Measurements from ENCODE around the gene RRAGC.
"Not testable (repeated sequence)": the region's sequence is repeated elsewhere in the genome, so short reads cannot be mapped to it uniquely, and the experiment has no call there.

RRAGC gene

DNA sequence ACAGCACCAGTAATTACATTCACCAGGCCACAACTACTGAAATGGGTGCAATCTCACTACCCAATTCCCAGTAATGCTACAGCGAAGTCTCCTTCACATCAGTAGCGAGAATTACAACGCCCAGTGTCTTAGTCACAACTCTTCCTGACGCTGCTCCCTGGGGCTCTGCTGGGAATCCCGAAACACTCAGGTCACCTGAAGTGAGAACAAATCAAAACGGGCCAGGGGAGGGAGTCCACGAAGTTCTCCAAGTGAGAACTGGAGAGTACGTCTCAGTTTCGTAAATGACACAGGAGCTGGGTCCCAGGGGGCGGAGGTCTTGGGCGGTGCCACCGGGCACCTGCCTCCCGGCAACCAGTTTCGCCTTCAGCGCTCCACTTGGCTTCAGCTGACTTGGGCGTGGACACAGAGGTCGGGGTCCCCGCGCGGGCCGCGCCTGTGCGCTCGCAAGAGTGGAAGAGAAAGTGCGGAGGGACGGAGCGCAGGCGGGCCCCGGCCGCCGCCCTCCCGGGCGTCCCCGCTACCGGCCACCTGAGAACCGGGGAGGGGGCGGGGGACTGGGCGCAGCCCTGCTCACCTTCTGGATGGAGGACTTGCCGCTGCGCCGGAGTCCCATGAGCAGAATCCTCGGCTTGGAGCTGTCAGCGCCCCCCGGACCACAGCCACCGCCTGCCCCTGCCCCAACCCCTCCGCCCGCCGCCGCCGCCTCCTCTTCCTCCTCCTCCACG lies 575 bp downstream of the RRAGC start:
- H2AFZ ChIP-seq (ENCODE audit: low read depth, low read length): no peak overlapping the region
- H3K9ac ChIP-seq (ENCODE audit: low read length): peak overlapping the region; percentile 79
- H3K36me3 ChIP-seq (replicated peaks; ENCODE audit: low read depth, low read length): peaks cover 47% of the 10 kb centered on the region
- no peaks in the 10 kb centered on the region for H3K27me3 ChIP-seq (ENCODE audit: low read depth, low read length)
- peak overlapping the region; percentile 76 for H3K4me2 ChIP-seq (ENCODE audit: low read length)
- H3K9me3 ChIP-seq (ENCODE audit: insufficient read depth, low read length): no peaks in the 10 kb centered on the region
- peaks cover 80% of the 10 kb centered on the region for H3K79me2 ChIP-seq (ENCODE audit: low read length)
- H3K4me3 ChIP-seq (ENCODE audit: low read length): peak overlapping the region; percentile 100
- H4K20me1 ChIP-seq (ENCODE audit: insufficient read depth, low read length): peaks cover 3% of the 10 kb centered on the region; the same call in 1 of the 2 replicates
- H3K4me1 ChIP-seq (ENCODE audit: low read length): peaks cover 48% of the 10 kb centered on the region
- TF ChIP-seq, protein P1, sequence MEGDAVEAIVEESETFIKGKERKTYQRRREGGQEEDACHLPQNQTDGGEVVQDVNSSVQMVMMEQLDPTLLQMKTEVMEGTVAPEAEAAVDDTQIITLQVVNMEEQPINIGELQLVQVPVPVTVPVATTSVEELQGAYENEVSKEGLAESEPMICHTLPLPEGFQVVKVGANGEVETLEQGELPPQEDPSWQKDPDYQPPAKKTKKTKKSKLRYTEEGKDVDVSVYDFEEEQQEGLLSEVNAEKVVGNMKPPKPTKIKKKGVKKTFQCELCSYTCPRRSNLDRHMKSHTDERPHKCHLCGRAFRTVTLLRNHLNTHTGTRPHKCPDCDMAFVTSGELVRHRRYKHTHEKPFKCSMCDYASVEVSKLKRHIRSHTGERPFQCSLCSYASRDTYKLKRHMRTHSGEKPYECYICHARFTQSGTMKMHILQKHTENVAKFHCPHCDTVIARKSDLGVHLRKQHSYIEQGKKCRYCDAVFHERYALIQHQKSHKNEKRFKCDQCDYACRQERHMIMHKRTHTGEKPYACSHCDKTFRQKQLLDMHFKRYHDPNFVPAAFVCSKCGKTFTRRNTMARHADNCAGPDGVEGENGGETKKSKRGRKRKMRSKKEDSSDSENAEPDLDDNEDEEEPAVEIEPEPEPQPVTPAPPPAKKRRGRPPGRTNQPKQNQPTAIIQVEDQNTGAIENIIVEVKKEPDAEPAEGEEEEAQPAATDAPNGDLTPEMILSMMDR (IDR thresholded peaks at IDR 0.05; ENCODE audit: low read depth, low read length): no peak
- TF ChIP-seq EZH2phosphoT487 (IDR thresholded peaks at IDR 0.05; ENCODE audit: low read depth): no peak
- peak overlapping the region; percentile 99 for H3K27ac ChIP-seq (ENCODE audit: low read length)

DNA sequence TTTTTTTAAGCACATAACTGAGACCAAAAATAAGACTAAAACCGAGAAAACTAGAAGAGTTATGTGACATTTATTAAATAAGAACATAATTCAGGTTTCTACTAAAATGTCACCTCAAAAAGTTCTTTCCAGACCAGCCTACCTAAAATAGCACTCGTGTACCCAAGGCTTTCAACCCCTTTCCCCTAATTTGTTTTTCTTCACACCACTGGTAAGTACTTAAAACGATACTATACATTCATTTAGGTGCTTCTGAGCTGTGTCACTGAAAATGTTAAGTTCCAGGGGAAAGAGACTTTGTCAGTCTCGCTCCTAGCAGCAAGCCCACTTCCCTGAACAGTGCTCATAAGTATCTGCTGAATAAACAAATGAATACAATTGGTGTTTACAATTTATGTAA lies 6.8 kb downstream of the RRAGC start:
- peaks cover 55% of the 10 kb centered on the region for H3K36me3 ChIP-seq (replicated peaks; ENCODE audit: low read depth, low read length)
- H3K79me2 ChIP-seq (ENCODE audit: low read length): peaks cover 72% of the 10 kb centered on the region
- peaks cover 80% of the 10 kb centered on the region for H3K4me1 ChIP-seq (ENCODE audit: low read length)
- no peak for TF ChIP-seq EZH2phosphoT487 (IDR thresholded peaks at IDR 0.05; ENCODE audit: low read depth)
- H3K4me3 ChIP-seq (ENCODE audit: low read length): peak overlapping the region; percentile 54
- H4K20me1 ChIP-seq (ENCODE audit: insufficient read depth, low read length): no peaks in the 10 kb centered on the region; the same call in 1 of the 2 replicates
- peak overlapping the region; percentile 98 for H3K27ac ChIP-seq (ENCODE audit: low read length)
- no peak overlapping the region for H2AFZ ChIP-seq (ENCODE audit: low read depth, low read length)
- H3K4me2 ChIP-seq (ENCODE audit: low read length): peak overlapping the region; percentile 75
- no peaks in the 10 kb centered on the region for H3K9me3 ChIP-seq (ENCODE audit: insufficient read depth, low read length)
- H3K27me3 ChIP-seq (ENCODE audit: low read depth, low read length): no peaks in the 10 kb centered on the region
- peak overlapping the region; percentile 59 for H3K9ac ChIP-seq (ENCODE audit: low read length)

DNA sequence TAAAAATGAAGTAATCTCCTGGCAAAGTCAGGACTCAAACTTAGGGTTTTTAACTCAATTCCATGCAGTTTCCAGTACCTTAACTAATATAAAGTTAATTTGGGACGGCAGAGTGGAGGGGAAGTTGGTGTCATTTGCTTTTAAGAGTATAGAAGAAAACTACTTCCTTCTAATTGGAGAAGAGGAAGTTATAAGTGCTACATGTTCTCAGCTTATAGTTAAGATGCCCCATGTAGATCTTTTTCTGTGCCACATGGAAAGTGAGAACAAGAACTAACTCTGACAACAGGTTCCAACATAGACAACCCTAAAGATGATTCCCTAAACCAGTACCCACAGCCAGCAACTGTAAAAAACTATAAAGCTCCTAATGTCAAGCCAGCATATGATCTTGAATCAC lies 11.5 kb downstream of the RRAGC start:
- Histone ChIP-seq H3K4me2 (ENCODE audit: low read length) (peak overlapping the region; percentile 54), H3K27ac (ENCODE audit: low read length) (peak overlapping the region; percentile 89), H4K20me1 (ENCODE audit: insufficient read depth, low read length) (no peaks in the 10 kb centered on the region), H3K4me1 (ENCODE audit: low read length) (peaks cover 47% of the 10 kb centered on the region), H3K9ac (ENCODE audit: low read length) (peak overlapping the region; percentile 50), H3K4me3 (ENCODE audit: low read length) (peak overlapping the region; percentile 16; the same call in 1 of the 2 replicates), H3K79me2 (ENCODE audit: low read length) (peaks cover 76% of the 10 kb centered on the region), H3K36me3 (replicated peaks; ENCODE audit: low read depth, low read length) (peaks cover 47% of the 10 kb centered on the region), H3K9me3 (ENCODE audit: insufficient read depth, low read length) (no peaks in the 10 kb centered on the region), H2AFZ (ENCODE audit: low read depth, low read length) (no peak overlapping the region), H3K27me3 (ENCODE audit: low read depth, low read length) (no peaks in the 10 kb centered on the region)
- no peak for TF ChIP-seq EZH2phosphoT487 (IDR thresholded peaks at IDR 0.05; ENCODE audit: low read depth)
- TF ChIP-seq, protein P1 (IDR thresholded peaks at IDR 0.05; ENCODE audit: low read depth, low read length): no peak

DNA sequence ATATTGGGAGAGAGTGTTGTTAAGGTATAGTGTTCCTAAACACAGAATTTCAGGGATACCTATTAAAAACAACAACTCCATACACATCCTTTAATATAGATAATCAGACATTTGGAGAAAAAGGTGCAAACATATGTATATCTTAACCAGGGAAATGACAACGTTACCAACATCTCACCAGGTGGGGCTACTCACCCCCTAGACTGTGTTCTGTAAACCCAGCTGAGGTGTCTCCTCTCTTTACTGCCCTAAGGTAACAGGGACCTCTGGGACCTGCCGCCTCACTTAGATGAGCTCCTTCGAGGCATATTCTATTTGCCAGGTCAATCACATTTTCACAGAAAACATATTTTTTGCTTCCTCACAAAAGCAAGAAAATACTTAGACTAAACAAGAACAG lies 13.4 kb downstream of the RRAGC start:
- H4K20me1 ChIP-seq (ENCODE audit: insufficient read depth, low read length): 0 out of 2 replicates have a peak, but pooled peaks cover 7% of the 10 kb centered on the region
- H3K27me3 ChIP-seq (ENCODE audit: low read depth, low read length): no peaks in the 10 kb centered on the region
- H3K4me3 ChIP-seq (ENCODE audit: low read length): no peak overlapping the region
- H3K4me2 ChIP-seq (ENCODE audit: low read length): no peak overlapping the region
- H3K27ac ChIP-seq (ENCODE audit: low read length): no peak overlapping the region
- peaks cover 43% of the 10 kb centered on the region for H3K36me3 ChIP-seq (replicated peaks; ENCODE audit: low read depth, low read length)
- H3K79me2 ChIP-seq (ENCODE audit: low read length): peaks cover 76% of the 10 kb centered on the region
- H3K9me3 ChIP-seq (ENCODE audit: insufficient read depth, low read length): no peaks in the 10 kb centered on the region
- peaks cover 30% of the 10 kb centered on the region for H3K4me1 ChIP-seq (ENCODE audit: low read length)
- H3K9ac ChIP-seq (ENCODE audit: low read length): no peak overlapping the region
- TF ChIP-seq, protein P1 (IDR thresholded peaks at IDR 0.05; ENCODE audit: low read depth, low read length): no peak
- no peak for TF ChIP-seq EZH2phosphoT487 (IDR thresholded peaks at IDR 0.05; ENCODE audit: low read depth)
- H2AFZ ChIP-seq (ENCODE audit: low read depth, low read length): no peak overlapping the region

DNA sequence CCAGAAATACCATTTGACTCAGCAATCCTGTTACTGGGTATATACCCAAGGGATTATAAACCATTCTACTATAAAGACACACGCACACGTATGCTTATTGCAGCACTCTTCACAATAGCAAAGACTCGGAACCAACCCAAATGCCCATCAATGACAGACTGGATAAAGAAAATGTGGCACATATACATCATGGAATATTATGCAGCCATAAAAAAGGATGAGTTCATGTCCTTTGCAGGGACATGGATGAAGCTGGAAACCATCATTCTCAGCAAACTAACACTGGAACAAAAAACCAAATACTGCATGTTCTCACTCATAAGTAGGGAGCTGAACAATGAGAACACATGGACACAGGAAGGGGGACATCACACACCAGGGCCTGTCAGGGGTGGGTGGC lies 14.5 kb downstream of the RRAGC start:
- peaks cover 14% of the 10 kb centered on the region; the same call in 1 of the 2 replicates for H4K20me1 ChIP-seq (ENCODE audit: insufficient read depth, low read length)
- H3K79me2 ChIP-seq (ENCODE audit: low read length): peaks cover 71% of the 10 kb centered on the region
- H3K4me2 ChIP-seq (ENCODE audit: low read length); H3K4me3 ChIP-seq (ENCODE audit: low read length); H3K27me3 ChIP-seq (ENCODE audit: low read depth, low read length); H2AFZ ChIP-seq (ENCODE audit: low read depth, low read length); H3K9me3 ChIP-seq (ENCODE audit: insufficient read depth, low read length); H3K27ac ChIP-seq (ENCODE audit: low read length); H3K9ac ChIP-seq (ENCODE audit: low read length): not testable (repeated sequence)
- H3K4me1 ChIP-seq (ENCODE audit: low read length): peaks cover 22% of the 10 kb centered on the region
- H3K36me3 ChIP-seq (replicated peaks; ENCODE audit: low read depth, low read length): peaks cover 37% of the 10 kb centered on the region

Measured in OCI-LY3 (cell line).